Osteoblast (primary cell): Measurements from ENCODE around the gene MDFI. TPM values are rescaled to one million over a fixed set of nuclear protein-coding genes. Genes with fewer than 3 reads are reported as not detected.

Experiments used
- DNase-seq: peaks from one replicate; pipeline ENCODE4 v3.0.0; 2011; ENCODE audit warnings: low spot score, mixed read lengths; ENCODE audit not compliant: insufficient read length; ENCODE audit errors: missing footprints
- H2AFZ ChIP-seq: 2 replicates; pipeline ENCODE4 v1.6.0; 2011; ENCODE audit warnings: mild to moderate bottlenecking, low read length
- H3K27ac ChIP-seq: 2 replicates; pipeline ENCODE4 v1.5.1; 2011; ENCODE audit warnings: mild to moderate bottlenecking, low read depth, low read length, moderate library complexity
- H3K27me3 ChIP-seq: 2 replicates; pipeline ENCODE4 v1.6.0; 2012; ENCODE audit warnings: mild to moderate bottlenecking, control low read depth, inconsistent platforms, low read length, moderate library complexity; ENCODE audit not compliant: insufficient read depth
- H3K36me3 ChIP-seq: 2 replicates; pipeline ENCODE4 v1.5.1; 2011; ENCODE audit warnings: mild to moderate bottlenecking, low read length, control low read depth, moderate library complexity; ENCODE audit not compliant: insufficient read depth
- H3K4me1 ChIP-seq: 2 replicates; pipeline ENCODE4 v1.5.1; 2011; ENCODE audit warnings: mild to moderate bottlenecking, low read length, control low read depth, moderate library complexity; ENCODE audit not compliant: insufficient read depth
- H3K4me2 ChIP-seq: 2 replicates; pipeline ENCODE4 v1.6.0; 2011; ENCODE audit warnings: mild to moderate bottlenecking, low read length; ENCODE audit not compliant: insufficient read depth
- H3K4me3 ChIP-seq: fragments of 200-600 bp; sonication (generic); 3 replicates; pipeline ENCODE4 v1.5.1; 2012; ENCODE audit warnings: mild to moderate bottlenecking, low read length, inconsistent platforms; ENCODE audit not compliant: insufficient read depth
- H3K79me2 ChIP-seq: 2 replicates; pipeline ENCODE4 v1.6.0; 2012; ENCODE audit warnings: mild to moderate bottlenecking, low read length, control low read depth, inconsistent platforms; ENCODE audit not compliant: insufficient read depth
- H3K9me3 ChIP-seq: 2 replicates; pipeline ENCODE4 v1.5.1; 2011; ENCODE audit warnings: low read depth, low read length, control low read depth
- H4K20me1 ChIP-seq: 2 replicates; pipeline ENCODE4 v1.6.0; 2012; ENCODE audit warnings: mild to moderate bottlenecking, low read length, control low read depth; ENCODE audit not compliant: insufficient read depth
- total RNA-seq: library from RNA; depleted of rRNA; stranded (reverse); fragments of >200 nt; gene quantifications from 2 replicates; pipeline ENCODE4 v1.2.3, GENCODE V29; 2012
- TF ChIP-seq, protein P1 (sequence below): IDR thresholded peaks from 2 replicates; pipeline ENCODE4 v1.5.1; 2011; ENCODE audit warnings: mild to moderate bottlenecking, low read depth, low read length, moderate library complexity; ENCODE audit errors: extremely low read depth

MDFI gene
- total RNA-seq, 1 donor, result 0.72 TPM

DNA sequence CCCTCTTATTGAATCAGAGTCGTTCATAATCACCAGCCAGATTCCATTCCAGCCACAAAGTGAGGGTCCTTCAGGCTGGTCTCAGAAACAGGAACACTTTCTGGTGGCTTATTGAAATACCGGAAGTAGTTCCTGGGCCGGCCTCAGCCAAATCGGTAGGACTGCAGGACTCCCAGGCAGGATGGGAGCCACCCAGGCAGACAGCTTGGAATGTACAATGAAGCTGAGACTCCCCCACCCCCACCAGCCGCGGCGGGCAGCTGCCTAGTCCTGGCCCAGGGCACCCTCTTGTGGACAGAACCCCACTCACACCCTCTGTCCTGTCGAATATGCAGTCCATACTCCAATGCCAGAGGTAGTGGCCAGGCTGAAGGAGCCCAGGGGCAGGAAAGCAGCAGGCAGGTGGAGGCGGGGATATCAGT is 43.8 kb downstream of the MDFI start:
- no peak overlapping the region for H3K4me3 ChIP-seq
- peaks cover 4% of the 10 kb centered on the region for H3K36me3 ChIP-seq
- H3K4me1 ChIP-seq, result no peaks in the 10 kb centered on the region
- H3K9me3 ChIP-seq, result no peaks in the 10 kb centered on the region
- no peaks in the 10 kb centered on the region for H4K20me1 ChIP-seq
- H3K4me2 ChIP-seq, result peak overlapping the region; percentile 58
- no peak overlapping the region for H3K27ac ChIP-seq
- H3K27me3 ChIP-seq, result no peaks in the 10 kb centered on the region
- H2AFZ ChIP-seq, result peak overlapping the region; percentile 56
- TF ChIP-seq, protein P1, sequence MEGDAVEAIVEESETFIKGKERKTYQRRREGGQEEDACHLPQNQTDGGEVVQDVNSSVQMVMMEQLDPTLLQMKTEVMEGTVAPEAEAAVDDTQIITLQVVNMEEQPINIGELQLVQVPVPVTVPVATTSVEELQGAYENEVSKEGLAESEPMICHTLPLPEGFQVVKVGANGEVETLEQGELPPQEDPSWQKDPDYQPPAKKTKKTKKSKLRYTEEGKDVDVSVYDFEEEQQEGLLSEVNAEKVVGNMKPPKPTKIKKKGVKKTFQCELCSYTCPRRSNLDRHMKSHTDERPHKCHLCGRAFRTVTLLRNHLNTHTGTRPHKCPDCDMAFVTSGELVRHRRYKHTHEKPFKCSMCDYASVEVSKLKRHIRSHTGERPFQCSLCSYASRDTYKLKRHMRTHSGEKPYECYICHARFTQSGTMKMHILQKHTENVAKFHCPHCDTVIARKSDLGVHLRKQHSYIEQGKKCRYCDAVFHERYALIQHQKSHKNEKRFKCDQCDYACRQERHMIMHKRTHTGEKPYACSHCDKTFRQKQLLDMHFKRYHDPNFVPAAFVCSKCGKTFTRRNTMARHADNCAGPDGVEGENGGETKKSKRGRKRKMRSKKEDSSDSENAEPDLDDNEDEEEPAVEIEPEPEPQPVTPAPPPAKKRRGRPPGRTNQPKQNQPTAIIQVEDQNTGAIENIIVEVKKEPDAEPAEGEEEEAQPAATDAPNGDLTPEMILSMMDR, result peak; percentile 91
- peak; percentile 99 for DNase-seq
- no peaks in the 10 kb centered on the region for H3K79me2 ChIP-seq

DNA sequence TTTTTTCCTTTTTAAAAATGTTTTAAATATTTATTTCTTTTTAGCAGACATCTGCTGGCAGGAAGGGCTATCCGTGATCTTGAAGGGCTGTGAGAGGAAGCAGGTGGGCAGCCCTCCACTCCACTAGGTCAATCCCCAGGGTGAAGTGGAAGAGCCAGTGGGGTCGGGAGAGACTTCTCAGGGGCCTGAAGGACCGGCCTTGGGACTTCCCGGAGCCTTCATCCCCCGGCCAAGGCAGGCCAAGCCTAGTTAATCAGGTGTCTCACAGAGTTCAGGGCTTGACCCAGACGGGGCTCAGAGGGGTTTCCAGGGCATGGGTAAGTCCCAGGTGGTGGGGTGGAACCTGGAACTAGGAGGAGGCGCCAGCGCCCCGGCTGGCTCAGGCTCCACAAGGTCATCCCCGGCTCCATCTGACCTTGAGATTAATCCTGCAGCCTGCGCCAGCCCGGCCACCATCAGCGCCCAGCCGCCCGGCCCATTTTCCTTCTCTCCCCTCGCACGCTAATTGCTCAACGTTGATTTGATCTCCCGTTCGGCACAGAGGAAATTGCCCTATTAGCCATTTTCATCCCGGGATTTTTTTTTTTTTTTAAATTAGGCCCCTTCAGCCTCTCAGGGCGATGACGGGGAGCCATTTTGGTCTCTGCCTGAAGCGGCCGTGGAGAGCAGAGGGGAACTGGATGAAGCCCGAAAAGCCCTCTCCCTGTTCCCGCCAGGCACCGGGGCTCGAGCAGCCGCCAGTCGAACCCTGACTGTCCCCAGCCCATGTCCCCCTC is 44.4 kb downstream of the MDFI start:
- peak; percentile 63 for DNase-seq
- peaks cover 4% of the 10 kb centered on the region for H3K36me3 ChIP-seq
- no peaks in the 10 kb centered on the region for H3K9me3 ChIP-seq
- H3K79me2 ChIP-seq, result no peaks in the 10 kb centered on the region
- TF ChIP-seq, protein P1, result no peak
- peak overlapping the region; percentile 59 for H3K4me3 ChIP-seq
- H3K27ac ChIP-seq, result no peak overlapping the region
- H4K20me1 ChIP-seq, result no peaks in the 10 kb centered on the region
- no peaks in the 10 kb centered on the region for H3K4me1 ChIP-seq
- H3K27me3 ChIP-seq, result no peaks in the 10 kb centered on the region
- H3K4me2 ChIP-seq, result peak overlapping the region; percentile 53
- peak overlapping the region; percentile 83 for H2AFZ ChIP-seq

DNA sequence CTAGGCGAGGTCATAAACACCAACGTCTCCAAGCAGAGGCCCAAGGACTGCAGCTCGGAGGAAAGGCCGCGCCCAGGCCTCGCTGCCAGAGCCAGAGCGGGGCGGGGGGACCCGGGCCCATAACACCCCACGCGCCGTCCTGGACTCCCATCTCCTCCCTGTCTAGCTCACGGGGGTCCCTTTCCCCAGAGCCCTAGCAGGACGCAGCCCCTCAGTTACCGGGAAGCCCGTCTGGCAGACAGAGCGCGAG is 44.9 kb downstream of the MDFI start:
- H3K4me2 ChIP-seq, result peak overlapping the region; percentile 53
- peak overlapping the region; percentile 59 for H3K4me3 ChIP-seq

More for the DNA sequence above, 44.9 kb downstream of the MDFI start:
- DNase-seq, result no peak
- TF ChIP-seq, protein P1, result no peak
- Histone ChIP-seq H3K36me3 (peaks cover 4% of the 10 kb centered on the region), H3K79me2 (no peaks in the 10 kb centered on the region), H4K20me1 (no peaks in the 10 kb centered on the region), H3K9me3 (no peaks in the 10 kb centered on the region), H2AFZ (peak overlapping the region; percentile 83), H3K27me3 (no peaks in the 10 kb centered on the region), H3K27ac (no peak overlapping the region), H3K4me1 (no peaks in the 10 kb centered on the region)
